DMS153 treated with DMSO at 0.1 percent for 48 hours (cell line): ENCODE results near the gene KRT79.
A peak's percentile ranks its signal among the peaks of the same experiment; 100 is the strongest.

ENCODE experiments used
- DNase-seq: peaks from one replicate; lab custom pipeline; 2025; ENCODE audit not compliant: unreplicated experiment; lab: John Stamatoyannopoulos, UW

The KRT79 gene

DNA sequence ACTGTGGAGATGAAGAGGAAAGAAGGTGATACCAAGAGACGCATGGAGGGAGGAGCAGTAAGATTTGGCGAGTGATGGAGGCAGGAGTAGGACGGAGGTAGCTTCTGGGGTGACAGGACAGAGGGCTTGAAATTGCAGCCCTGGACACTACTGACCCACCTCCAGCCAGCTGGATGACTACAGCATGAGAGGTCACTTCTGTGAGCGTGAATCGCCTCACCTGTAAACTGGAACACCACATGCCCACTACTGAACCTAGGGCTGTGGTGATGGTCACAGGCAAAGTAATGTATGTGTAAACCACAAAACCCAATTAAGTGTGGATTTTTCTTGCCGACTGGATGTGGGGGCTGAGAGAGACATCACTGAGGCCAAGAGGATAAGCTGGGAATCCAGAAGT is 13.6 kb downstream of the KRT79 start:
- no peak for DNase-seq

DNA sequence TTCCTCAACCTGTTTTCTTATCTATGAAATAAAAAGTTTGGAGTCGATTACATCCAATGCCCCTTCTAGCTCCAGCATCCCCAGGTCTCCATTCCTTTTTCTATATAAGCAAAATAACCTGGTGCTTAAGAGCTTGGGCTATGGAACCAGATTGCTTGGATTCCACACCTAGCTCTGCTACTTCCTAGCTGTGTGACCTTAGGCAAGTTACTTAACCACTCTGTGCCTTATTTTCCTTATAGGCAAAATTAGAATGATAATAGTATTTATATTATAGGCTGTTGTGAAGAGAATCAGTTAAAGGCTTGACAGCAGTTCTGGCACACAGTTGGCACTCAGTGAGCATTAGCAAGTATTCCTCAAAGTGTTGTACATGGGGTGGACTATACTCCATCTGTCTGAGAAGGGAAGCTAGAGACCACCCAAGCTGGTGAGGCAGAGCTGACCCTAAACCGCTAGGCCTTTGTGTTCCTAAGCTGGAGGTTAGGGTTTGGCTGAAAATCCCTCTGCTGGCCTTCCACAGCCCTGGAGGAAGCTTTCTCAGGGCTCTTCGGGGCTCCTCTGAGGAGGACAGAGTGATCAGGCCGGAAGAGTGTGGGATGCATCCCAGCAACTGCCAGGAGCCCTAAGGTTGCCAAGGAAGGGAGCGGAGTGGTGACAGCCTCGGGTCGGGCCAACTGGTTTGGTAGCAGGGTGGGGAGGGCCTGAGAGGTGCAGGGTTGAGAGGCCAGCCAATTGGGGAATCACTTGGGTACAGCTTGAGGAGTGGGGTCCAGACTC is 14.2 kb downstream of the KRT79 start:
- no peak for DNase-seq

DNA sequence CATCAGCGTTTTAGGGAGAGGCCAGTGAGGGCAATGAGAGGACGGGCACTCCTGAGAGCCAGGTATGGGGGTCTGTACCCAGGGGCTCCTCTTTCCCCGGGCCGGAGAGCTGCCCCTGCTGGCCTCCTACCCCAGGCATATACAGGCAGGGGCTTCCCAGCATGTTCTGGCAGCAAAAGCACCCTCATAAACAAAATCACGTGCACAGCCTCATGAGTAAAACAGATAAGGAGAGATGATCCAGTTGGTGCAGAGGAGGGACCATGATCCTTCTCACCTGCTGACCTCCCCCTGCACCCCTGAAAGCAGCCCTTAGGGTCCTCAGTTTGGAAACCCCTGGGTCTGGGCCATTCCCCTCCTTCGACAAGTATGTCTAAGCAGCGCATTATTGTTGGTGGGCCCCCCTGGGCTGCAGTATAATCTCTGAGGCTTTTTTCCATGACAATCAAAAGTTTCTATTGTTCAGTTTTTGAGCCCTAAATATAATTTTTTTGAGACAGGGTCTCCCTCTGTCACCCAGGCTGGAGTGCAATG is 15.2 kb downstream of the KRT79 start:
- no peak for DNase-seq

DNA sequence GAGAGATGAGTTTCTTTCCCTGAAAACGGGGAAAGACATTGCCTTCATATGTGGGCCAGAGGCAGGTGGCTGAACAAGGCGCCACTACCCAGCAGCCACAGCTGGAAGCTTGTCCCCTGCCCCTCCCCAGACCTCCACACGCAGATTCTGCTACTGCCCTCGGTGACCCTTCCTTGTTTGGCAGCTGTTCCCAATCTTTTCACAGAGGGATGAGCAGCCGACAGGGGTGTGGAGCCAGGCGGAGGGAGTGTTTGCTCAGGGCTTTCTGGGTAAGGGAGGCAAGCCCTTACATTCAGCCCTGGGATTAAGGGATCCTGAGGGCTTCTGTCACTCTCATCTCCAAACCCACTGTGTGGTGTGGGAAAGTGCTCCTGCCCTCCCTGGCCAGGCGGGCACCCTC is 15.7 kb downstream of the KRT79 start:
- DNase-seq: no peak

DNA sequence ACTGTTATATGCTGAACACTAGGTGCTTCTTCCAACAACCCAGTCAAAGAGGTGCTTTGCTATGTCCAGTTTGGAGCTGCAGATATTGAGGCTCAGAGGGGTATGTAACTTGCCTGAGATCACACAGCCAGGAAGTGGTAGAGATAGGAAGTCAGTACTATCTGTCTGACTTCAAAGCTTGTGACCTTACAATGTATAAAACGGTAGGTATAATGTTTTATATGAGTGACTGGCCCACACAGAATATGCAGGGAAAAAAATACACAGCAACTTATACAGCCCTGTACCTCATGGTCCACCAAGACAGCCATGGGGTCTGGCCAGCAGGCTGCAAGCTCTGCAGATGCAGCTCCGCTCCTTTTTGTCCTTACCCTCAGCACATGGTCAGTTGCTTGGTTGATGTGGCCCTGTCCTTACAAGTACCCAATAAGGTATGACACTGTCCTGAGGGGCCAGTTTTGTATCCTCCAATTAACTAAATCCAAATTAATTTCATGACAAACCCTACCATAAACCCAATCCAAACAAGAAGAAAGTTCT is 16.3 kb downstream of the KRT79 start:
- DNase-seq: no peak

DNA sequence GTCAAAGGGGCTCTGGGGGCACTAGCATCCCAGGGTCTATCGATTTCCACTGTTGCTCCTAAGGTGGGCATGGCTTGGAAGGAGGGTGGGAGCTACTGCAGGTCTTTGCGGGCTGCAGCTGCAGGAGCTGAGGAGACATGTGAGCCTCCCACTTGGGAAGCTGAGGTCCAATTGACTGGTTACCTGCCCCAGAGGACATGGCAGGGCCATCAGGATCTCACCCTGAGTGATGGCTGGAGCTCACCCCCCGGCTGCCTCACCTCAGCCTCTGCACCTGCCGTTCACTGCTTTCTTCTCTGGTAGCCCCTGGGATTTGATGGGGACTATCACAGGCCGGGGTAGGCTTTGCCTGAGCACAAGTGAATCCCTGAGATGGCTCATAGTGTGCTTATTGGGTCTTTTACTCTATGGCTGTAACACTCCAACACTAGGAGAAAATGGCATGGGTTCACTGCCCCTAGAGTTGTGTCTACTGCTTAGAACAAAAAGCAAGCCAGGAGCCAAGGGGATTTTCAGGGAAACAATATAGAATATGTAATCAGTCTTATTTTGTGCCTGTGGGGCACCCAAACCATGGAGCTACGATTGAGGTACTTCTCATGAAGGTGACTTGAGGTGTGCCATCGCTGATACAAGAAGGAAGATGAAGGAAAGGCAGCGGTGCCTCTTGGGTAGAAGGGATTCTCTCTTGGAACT is 17.0 kb downstream of the KRT79 start:
- DNase-seq: no peak

DNA sequence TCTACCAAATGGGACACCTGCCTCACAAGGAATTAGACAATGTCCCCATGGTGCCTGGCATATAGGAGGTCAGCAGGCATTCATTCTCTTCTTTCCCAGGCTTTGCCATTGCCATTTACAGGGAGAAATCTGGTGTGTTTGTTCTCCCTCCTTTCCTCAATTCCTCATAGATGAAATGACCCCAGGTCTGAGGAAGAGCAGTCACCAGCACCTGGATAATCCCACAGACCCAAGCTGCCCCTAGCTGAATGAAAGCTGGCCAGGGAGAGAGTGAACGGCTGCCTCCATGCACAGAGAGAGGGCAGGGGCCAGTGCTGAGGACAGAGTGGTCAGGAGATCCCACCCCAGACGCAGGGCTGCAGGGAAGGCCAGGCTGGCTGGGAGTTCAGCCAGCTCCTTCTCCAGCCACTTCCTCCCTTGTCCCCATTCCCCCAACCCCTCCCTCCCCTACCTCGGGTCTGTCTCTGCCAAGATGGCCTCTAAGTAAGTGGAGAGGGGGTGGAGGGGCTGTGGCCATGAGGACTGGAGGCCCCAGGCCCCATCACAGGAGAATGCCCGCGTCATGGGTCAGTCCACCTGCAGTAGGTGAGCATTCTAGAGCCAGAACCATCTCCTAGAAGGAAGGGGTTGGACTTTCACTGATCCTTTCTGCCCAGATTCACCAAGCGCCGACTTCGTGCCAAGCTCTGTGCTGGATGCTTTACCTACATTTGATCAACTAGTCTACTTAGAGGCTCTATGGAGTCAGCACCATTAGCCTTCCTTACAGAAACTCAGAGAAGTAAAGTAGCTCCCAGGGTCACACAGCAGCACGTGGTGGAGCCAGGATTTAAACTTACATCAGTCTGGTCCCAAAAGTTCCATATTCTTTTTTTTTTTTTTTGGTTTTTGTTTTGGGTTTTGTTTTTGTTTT is 18.2 kb downstream of the KRT79 start:
- no peak for DNase-seq

DNA sequence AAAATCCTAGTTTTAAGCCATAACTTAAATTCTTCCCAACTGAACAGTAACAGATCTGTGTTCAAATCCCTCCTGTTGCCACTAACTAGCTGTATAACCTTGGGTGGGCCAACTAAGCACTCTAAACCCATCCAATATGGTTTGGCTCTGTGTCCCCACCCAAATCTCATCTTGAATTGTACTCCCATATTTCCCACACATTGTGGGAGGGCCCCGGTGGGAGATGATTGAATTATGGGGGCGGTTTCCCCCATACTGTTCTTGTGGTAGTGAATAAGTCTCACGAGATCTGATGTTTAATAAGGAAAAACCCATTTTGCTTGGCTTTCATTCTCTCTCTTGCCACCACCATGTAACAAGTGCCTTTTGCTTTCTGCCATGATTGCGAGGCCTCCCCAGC is 18.9 kb downstream of the KRT79 start:
- DNase-seq: no peak

DNA sequence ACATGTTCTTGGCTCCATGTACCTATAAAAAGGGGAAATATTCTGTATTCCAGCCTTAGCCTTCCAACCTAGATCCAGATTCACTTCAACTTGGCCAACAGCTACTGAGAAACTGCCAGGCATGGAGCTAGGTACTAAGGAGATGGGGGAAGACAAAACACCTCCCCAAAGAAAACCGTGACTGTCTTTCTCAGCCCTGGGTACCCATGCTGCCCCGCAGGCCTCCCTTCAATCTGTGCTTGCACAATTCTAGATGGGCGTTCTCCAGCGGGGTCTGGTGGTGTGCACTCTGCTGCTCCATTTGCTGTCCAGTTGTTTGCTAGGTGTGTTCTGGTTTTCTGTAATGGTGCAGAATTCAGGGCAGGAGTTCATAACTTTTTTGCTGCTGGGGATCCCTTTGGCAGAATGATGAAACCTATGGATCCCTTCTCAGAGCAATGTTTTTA is 19.4 kb downstream of the KRT79 start:
- DNase-seq: no peak

DNA sequence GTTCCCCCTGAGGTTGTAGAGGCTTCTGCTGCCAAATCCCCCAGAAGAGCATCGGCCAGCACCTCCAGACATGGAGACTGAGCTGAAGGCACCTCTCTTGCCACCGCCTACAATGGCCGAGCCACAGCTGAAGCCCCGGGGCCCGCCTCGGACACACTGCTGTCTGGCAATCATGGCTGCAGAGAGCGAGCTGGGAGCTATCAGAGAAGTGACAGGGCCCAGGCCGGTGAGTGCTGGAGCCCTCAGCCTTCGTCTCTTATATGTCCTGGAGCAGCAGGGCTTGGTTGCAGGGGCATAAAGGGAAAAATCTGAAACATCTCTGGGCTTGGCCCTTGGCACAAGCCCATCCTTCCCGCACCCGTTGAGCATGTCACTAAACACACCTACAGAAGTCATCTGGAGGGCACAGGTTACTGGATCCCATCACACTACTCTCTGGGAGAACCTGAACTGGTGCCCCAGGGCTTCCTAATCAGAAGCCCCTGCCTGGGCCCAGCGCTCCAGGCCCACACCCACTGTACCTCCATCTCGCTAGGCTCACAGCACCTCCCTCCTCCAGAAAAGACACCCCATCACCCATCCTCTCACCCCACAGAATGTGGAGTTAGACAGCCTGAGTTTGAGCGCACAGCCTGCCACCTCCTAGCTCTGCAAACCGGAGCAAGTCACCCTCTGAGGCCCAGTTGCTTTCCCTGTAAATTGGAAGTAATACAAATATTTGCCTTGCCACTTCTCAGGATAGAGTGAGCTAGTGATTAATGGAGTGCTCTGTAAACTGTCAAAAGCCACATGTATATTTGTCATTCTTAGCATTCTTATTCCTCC is 20.0 kb downstream of the KRT79 start, which contains the start of gene KRT4:
TSS of gene KRT4 (minus strand) at position 232 of the 825 bp plus-strand sequence. CDS start at position 174, 58 bp downstream.
- peak; percentile 16 for DNase-seq

DNA sequence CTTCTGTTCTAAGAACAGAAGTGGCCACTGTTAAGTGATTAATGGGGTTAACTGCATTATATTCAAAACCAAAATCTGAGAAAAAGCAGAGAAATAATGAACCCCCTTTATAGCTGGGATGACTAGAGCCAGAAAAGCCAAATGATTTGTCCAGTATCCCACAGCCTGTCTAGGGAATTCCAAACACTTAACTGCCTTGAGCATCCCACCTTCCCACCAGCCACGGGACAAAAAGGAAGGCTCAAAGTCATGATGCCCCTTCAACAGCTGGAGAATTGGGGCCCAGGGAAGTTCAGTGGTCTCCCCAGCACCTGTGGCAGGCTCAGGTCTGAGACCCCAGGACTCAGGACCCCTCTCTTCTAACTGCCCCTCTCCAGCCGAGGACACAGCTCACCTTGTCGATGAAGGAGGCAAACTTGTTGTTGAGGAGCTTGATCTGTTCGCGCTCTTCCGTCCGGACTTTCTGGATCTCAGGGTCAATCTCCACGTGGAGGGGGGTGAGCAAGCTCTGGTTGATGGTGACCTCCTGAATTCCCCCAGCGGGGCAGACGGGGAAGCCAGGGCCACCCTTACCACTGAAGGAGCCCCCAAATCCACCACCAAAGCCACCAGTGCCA is 20.8 kb downstream of the KRT79 start:
- DNase-seq: no peak

DNA sequence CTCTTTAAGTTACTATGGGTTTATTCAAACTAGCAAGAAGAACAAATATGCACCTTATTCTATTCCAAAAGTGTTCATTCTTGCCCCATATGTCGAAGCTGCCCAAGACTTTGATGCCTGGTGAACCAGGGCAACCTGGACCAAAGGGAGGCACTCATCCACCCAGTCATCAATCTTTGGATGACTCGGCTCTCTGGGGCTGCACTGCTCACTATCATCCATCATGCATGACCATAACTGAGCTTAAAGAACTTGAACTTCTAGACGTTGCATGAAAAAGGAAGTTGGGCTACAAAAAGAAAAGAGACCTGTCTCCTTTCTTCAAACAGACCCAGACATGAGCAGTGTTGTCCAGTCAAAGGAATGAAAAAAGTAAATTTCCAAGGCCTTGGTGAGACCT is 21.4 kb downstream of the KRT79 start:
- DNase-seq: no peak

DNA sequence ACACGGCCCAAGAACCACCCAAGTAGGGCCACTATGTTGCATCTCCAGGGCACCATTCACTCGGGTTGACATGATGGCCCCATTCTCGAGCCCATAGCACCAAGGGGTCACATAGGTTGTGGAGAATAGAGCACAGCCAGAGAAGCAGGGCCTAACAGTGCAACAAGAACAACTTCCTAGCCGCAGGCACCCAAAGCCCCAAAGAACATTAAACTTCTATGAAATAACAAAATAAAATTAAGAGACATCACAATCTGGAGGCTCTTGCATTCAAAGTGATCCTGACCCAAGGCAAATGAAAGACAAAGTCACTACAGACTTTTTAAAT is 22.1 kb downstream of the KRT79 start:
- DNase-seq: no peak

DNA sequence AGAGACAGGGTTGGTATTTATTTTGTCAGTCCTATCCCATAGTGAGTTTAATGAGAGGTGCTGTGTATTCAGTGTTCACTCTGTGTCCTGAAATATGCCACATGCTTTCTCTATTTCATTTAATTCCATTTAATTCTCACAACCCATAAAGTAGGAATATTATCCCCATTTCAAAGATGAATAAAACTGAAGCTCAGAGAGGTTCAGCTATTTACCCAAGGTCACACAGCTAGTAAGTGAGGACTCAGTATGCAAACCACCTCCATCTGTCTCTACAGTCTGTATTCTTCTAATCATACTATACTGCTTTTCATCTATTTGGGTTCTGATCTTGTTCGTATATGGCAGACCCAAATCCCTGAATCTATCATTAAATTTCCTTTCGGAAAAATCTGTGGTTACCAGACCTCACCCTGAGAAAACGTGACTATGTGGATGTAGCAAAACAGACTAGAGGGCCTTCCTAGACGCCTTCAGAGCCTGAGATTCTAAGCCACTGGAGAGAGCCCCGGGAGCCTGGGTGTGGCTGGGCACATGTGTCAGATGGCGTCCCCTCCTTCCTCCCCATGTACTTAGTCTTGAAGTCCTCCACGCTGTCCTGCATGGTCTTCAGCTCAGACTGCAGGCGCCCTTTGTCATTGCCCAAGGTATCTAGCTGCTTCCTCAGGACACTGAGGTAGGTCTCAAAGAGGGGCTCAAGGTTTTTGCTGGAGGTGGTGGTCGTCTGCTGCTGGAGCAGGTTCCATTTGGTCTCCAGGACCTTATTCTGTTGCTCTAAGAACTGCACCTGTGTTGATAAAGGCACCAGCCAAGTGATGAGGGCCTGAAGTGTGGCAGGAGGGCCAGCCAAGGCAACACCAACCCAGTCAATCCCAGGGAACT is 22.7 kb downstream of the KRT79 start:
- DNase-seq: no peak

DNA sequence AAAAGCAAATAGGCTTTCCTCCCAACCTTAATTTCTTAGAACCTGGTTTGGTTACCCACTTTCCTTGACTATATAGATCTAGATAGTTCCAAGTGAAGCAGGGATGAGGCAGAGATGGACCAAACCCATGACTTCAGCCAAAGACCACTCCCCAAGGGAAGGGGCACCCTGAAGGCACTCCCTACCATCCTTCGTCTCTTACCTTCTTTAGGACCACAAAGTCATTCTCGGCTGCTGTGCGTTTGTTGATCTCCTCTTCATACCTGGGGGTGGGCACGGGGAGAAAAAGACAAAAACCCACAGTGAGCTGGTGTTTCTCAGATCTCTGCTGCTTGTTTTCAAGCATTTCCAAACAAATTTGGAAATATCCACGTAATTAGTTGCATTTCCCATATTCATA is 23.6 kb downstream of the KRT79 start:
- no peak for DNase-seq

DNA sequence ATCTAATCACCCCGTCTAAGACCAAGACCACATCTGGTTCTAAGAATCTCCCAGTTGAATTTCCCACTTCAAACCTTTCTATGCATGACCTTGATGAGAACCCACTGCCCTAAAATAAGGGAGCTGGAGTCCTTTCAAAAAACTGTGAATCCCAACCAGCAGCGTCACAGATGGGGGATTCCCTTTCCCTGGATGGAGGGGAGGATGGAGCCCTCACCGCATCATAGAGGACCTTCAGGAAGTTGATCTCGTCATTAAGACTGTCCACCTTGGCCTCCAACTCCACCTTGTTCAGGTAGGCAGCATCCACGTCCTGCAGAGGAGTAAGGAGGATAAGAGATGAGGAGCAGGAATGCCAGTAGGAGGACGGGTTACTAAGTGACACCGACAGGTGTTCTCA is 24.9 kb downstream of the KRT79 start:
- DNase-seq: no peak

DNA sequence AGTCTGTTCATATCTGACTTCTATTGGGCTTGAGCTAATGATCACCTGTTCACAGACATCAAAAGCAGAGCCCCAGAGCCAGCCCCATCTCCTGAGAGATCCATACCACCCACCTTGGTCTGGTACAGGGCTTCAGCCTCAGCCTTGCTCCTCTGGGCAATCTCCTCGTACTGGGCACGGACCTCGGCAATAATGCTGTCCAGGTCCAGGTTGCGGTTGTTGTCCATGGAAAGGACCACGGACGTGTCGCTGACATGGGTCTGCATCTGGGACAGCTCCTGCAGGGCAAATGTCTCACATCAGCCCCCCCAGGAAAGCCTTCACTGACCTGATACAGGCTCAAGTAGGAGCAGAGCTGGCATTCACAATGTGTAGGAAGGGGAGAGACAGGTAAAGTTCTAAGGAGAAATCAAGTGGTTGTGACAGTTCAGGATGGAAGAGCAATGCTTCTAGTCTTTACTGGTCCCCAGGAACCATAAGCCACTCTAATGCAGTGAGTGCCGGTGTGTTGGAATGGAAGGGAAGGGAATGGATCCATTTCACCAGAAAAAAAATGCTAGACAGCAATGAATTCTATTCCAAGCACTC is 25.4 kb downstream of the KRT79 start:
- no peak for DNase-seq
